GM21717 (cell line): ENCODE data around the gene RASAL2.
"Not testable (repeated sequence)": the region's sequence is repeated elsewhere in the genome, so short reads cannot be mapped to it uniquely, and the experiment has no call there.

Experiments used
- ATAC-seq: cut with Tn5 transposase; IDR thresholded peaks from one replicate; pipeline ENCODE4 v1.9.1; 2021; ENCODE audit warnings: mild to moderate bottlenecking, moderate library complexity; ENCODE audit not compliant: unreplicated experiment

Gene RASAL2

DNA sequence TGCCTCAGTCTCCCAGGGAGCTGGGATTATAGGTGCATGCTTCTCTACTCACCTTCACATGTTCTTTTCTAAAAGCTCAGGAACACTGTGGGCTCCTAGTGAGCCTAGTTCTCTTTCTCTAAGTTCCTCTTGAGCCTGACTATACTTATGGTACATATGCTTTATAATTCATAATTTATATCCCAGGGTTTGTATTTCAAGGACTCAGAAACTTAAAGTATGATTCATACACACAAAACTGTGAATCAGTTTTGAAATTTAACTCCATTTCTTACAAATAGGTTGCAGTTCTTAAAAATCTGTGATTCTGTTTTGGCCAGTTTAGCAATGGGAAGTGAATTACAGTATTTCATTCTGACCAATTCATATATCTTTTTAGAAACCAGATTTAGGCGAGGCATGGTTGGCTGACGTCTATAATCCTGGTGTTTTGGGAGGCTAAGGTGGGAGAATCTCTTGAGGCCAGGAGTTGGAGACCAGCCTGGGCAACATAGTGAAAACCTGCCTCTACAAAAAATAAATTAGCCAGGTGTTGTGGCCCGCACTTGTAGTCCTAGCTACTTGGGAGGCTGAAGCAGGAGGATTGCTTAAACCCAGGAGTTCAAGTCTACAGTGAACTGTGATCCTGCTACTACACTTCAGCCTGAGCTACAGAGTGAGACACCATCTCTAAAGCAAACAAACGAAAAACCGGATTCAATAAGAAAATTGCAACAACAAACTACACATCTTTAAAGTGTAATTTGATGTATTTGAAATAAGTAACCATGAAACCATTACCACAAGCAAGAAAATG lies 15.6 kb downstream of the RASAL2 start:
- ATAC-seq = no peak

DNA sequence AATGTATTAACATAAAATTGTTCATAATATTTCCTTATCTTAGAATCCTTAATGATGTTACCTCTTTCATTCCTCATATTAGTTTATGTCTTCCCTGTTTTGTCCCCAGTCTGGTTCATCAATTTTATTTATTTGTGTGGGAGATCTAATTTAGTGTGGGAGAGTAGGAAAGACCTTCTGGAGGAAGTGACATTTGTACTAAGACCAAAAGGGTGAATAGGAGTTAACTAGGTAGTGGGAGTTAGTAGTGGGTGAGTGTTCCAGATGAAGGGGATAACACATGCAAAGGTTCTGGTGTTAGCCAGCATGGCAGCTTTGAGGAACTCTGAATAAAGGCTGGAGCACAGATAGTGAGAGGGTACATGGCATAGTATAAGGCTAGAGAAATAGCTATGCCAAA lies 21.4 kb downstream of the RASAL2 start:
- no peak for ATAC-seq

DNA sequence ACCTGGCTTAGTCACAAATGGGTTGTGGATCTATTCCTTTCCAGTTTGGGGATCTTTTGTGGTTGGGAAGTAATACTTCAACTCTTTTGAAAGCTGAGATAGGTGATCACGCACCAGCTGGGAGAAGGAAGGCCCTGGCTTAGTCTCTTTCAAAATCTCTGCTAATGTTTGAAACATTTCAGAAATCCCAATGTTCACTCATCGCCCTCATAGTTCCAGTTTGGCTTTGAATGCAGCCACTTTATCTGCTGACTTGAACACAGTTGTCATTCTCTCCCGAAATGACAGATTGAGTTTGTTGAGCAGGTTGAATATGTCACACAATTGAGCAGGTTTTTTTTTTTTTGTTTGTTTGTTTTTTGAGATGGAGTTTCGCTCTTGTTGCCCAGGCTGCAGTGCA lies 24.6 kb downstream of the RASAL2 start:
- ATAC-seq = no peak

DNA sequence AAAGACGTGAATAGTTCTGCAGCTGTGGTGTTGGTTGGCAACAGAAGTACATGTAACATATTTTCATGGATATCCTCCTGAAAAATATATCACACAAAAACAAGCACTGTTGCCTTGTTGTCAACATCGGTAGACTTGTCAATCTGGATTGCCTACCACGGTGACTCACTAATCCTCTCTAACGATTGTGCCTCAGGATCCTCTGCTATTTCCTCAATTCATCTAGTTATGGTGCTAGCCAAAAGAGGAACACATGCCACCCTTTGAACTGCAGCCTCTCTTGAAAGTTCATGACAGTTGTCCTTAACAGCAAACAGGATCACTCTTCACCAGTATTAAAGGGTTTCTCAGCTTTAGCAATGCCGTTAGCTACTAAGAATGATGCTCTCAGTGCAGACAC lies 25.7 kb downstream of the RASAL2 start:
- ATAC-seq = no peak

DNA sequence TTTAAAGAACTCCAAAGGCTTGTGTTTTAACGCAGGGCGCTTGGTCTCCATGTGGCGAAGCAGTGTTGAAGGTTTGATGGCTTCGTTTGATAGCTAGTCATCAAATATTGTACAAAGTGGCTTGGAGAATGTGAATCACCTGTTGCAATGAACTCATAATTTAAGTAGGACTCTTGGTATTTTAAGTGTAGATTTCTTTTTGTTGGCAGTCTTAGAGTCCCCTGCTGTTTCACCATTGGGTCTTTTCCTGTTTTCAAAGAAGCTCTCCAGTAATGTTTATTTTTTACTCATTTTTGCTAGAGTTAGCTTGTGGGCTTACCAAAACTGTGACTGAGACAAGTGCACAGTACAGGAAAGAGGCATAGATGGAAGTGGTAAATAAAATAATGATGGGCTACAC lies 26.2 kb downstream of the RASAL2 start:
- no peak for ATAC-seq

DNA sequence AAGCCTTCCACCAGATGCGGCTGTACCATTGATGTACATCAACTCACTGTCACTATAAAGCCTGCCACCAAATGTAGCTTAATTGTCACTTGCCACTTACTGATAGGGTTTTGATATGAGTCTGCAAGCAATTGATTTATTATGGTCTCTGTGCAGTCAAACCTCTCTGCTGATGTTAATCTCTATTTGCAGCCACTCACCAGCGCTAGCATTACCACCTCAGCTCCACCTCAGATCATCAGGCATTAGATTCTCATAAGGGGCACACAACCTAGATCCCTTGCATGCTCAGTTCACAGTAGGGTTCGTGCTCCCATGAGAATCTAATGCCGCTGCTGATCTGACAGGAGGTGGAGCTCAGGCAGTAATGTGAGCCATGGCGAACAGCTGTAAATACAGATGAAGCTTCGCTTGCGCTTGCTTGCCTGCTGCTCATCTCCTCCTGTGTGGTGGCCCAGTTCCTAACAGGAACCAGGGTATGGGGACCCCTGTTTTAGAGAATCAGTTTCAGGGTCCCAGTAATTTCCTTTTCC lies 26.7 kb downstream of the RASAL2 start:
- not testable (repeated sequence) for ATAC-seq

DNA sequence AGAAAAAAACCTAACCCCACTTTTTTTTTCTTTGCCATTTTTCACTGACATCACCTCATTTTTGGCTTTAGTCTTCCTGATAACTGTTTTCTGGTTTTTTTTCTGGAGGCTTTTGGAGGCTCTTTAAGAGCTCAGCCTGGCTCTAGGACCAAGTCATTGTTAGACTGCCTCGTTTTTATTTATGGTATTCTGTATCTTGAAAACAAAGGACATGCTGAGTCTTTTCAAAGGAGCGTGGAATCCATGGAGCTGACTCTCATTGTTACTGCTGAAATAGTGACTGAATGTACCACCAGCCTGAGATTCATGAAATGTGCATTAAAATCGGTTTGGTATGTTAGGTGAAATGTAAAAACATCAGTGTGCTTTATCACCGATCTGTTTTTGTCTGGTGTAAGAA lies 28.0 kb downstream of the RASAL2 start:
- no peak for ATAC-seq

DNA sequence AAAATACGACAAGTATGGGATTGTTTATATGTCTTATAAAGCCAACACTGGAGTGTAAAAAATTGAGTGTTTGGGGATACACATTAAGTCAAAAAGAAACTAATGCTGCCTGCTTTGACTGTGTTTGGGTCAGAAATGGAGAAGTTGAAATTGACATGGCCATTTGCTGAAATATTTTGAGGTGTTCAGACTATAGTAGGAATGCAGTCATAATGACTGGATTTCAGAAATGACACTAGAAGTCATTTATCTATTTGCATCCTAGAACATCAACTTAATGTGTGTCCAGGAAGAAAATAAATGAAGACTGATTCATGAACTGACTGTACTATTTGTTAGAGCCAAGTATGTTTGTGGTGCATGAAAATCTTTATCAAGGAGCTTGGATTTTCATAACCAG lies 28.4 kb downstream of the RASAL2 start:
- peak; percentile 74 for ATAC-seq

DNA sequence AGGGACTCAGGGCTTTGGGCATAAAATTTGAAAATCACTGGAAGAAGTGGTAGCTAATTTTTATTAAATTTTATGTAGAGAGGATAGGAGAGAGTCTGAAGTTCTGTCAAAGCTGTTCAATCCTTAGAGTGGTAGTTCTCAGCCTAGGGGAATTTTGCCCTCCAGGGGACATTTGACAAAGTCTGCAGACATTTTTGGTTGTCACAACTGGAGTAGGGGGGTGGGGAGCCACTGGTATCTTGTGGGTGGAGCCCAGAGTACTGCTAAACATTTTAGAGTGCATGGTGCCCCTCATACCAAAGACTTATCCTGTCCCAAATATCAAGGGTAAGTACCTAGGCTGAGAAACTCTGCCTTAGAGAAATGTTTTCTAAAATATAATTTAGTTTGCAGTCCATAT lies 30.2 kb downstream of the RASAL2 start:
- no peak for ATAC-seq

DNA sequence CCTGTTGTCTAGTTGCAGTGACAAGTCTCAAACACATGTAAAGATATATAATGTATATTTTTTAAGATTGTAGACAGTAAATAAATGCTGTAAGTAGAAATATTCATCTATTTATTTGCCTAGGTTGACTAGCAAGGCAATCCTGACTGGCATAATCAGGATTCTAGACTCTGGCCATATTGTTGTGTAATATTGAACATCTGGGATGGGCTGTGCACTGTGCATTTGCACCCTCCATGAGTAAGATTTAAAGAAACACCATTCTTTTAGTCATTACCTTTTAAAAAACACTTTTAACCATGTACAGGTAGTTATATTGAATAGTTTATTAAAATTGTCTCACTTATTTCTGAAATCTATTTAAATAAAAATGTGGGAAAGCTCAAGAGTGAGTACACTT lies 32.4 kb downstream of the RASAL2 start:
- no peak for ATAC-seq

DNA sequence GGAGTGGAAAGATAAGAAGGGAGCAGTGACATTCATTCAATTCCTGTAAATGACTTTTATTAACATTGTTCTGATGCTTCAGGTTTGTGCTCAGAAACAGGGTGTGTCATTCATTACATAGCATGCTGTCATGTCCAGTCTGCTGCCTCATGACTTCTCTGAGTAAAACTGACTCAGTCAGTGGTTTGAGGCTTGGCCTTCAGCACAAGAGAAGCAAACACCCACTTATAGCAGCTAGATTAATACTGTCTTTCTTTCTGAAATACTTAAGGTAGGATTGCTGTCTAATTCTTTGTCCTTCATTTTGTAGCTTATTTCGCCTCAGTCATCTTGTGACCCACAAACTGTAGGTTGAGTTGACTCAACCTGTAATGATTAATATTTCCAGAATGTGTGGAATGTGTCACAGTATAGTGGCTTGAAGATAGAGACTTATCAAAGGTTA lies 32.9 kb downstream of the RASAL2 start:
- no peak for ATAC-seq

DNA sequence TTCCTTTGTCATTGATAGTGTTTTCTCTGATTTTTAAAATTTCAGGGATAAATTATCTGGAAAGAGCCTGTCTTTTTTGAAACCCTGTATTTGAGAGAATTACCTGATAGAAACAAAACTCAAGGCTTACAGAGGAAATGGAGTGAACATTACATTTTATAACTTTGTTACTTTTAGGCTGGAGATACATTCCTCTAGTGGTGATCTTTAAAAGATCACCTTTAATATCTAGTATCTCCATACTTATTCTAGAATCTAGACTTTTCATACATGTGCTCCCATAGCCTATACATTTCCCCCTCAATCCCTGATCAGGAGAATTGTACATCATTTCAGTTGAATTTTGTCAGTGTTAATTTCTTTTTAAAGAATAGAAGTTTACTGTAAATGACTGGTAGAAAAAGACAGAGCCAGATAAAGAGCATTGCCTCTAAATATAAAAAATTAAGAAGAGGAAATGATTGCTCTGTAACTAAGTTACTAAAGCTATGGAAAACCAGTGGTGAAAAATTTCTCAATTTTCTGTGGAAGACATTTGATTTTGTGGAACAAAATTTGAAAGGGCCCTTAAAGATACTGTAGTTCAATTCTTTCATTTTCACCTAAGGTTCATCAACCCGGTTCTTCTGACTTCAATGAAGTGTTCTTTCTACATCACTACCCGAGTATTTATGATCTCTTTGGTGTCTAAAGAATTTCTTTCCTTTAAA lies 33.7 kb downstream of the RASAL2 start:
- no peak for ATAC-seq

DNA sequence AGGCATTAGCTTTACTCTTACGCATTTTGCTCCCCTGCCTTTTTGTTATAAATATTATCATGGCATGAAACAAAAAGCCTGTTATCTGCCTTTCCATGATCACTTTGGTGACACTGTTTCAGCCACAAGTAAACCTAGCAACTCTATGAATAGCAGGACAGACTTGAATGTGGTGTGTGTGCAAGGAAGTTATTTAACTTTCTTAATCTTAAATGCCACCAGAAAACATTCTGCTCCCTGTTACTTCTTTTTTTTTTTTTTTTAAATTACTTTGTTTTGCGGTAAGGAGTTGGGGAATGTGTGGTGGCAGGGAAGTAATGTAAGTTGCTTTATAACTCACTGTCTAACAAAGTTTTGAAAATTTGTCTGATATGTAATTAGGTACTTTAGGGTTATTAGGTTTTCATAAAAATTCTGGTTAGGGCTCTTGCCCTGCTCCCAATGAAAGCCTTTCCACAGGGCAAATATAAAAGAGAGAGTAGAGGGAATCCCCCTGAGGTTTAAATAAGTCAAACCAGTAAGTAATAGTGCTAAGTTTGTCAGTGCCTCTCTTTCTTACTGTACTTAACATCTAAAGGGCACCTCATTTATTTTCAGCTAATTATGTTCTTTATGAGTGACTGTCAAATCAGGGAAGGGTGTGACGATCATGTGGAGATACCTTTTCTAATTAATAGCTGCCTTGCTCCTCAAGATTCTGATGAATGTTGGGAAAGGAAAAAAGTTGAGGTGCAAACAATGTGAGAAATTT lies 39.5 kb downstream of the RASAL2 start:
- ATAC-seq = no peak

DNA sequence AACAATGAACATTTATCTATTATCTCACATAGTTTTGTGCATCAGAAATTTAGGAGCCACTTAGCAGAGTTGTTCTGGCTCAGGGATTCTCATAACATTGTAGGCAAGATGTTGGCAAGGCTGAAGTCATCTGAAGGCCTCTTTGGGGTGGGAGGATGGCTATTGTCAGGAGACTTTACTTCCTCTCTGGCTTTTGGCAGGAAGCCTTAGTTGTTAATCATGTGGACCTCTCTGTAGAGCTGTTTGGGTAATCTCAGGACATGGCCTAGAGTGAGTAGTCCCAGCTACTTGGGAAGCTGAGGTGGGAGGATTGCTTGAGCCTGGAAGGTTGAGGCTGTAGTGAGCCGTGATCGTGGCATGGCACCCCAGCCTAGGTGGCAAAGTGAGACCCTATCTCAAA lies 40.2 kb downstream of the RASAL2 start:
- no peak for ATAC-seq

DNA sequence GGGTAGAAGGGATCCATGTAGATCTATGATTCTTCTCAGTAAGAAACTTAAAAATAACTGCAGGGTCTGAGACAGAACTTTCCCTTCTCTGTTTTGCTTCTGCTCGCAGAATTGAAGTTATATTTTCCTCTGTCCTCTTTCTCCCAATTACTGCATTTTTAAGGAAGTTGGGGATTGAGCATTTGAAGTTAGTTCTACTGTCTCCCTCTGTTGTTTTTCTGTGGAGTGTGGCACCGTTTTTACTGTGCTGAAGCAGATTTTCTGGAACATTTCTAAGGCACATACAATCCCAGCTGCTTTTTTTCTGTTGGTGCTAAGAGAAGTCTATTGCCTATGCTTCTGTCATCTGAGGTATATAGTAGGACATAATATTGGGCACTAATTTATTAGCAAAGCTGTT lies 43.3 kb downstream of the RASAL2 start:
- ATAC-seq = no peak

DNA sequence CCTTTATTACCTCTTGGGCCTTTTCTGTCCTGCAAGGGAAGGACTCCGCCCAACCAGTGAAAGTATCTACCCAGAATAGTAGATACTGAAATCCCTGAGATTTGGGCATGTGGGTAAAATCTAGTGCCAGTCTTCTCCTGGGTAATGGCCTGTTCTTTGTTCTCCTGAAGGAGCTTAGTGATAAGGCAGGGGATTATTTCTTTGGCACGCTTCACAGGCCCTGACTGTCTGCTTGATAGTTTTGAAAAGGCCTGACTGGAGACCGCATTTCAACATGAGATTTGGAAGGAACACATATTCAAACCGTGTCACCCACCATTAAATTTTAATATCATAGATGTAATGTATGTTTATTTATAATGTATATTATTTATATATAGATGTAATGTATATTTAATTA lies 48.9 kb downstream of the RASAL2 start:
- no peak for ATAC-seq

DNA sequence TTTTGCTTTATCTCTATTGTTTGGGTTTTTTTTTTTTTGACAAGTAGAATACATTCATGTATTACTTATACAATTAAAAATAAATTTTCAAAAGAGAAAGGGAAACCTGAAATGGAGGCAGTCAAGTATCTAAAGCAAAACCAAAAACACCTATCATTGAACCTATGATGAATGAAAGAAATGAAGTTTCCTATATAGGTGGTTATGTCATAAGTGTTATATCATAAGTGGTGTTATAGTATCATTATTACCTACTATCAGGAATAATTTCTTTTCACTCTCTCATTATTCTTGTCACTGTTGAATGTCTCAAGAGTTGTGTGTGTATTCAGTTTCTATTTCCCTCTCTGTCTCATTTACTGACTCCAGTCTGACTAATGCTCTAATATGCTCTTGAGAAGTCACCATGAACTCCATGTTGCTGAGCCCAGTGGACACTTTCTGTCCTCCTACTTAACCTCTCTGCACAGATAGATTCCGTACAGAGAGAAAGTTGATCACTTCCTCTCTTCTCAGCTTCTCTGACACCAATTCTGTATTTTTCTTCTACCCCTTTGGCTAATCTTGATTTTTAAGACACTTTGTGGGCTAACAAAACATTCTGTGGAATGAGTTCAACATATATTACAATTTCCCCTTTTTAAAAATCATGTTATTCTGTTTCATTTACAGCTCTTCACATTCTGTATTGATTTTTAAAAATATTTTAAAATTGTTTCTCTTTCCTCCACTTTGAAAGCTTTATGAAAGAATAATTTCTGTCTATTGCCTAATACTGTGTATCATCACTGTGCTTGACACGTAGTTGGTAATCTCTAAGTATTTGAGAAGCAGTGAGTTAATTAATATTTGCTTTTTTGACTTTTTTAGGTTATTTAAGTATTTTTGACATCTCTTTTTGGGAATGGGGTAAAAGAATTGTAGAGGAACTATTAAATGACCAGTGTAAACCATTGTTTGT lies 50.1 kb downstream of the RASAL2 start:
- peak; percentile 78 for ATAC-seq

DNA sequence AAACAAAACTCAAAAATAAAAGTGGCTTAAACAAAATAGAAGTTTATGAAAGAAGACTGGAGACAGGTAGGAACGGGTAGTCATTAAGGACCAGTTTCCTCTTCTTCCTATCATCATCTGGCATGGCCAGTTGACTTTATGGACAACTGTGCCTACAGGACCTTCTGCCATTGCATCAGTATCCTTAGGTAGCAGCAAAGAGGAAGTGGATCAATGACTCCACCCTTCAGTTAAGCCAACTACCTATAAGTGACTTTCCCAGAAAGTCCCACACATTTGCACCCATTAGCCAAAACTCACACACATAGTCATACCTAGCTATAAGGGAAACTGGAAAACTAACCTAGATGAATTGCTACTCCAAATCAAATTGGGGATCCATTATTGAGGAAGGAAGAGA lies 51.7 kb downstream of the RASAL2 start:
- ATAC-seq = no peak

DNA sequence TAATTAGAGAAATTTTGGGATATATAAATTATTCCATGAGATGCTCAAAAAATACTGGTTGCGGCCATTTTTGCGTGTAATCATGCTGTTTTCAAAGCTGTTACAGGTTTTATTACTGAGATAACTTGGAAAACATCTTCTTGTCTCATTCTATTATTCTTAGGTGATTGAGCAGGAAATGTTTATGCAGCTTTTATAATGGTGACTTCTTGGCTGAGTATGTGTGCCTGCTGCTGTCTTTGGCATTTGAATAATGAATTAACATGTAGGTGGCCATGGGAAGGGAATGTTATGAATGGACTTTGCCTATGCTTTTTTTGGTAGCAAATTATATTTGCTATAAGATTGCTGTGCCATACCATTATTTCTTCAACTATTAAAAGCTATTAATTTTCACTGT lies 52.5 kb downstream of the RASAL2 start:
- ATAC-seq = no peak

DNA sequence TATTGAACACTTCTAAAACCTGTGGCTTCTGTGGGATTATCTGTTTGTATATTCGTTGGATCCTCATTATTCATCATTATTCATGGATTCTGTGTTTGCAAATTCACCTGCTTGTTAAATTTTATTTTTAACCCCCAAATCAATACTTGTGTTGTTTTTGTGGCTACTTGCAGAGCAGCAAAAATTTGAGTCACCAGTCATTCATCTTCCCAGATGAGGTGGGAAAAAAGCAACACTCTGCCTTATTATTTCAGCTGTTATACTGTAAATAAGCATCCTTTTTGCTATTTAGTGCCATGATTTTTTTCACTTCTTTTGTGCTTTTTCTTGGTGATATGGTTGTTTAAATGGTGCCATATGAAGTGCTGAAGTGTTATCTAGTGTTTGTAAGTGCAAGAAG lies 56.7 kb downstream of the RASAL2 start:
- no peak for ATAC-seq
